ENCODE data around the gene GP5. TPM values are rescaled to one million over a fixed set of nuclear protein-coding genes. Genes with fewer than 3 reads are reported as not detected.
A peak's percentile ranks its signal among the peaks of the same experiment; 100 is the strongest.

GP5 gene
- total and polyA plus RNA-seq, 2 of the 13 experiments (the other 11 are each of a cell fraction or from before 2014, with no cell fraction given): not detected

DNA sequence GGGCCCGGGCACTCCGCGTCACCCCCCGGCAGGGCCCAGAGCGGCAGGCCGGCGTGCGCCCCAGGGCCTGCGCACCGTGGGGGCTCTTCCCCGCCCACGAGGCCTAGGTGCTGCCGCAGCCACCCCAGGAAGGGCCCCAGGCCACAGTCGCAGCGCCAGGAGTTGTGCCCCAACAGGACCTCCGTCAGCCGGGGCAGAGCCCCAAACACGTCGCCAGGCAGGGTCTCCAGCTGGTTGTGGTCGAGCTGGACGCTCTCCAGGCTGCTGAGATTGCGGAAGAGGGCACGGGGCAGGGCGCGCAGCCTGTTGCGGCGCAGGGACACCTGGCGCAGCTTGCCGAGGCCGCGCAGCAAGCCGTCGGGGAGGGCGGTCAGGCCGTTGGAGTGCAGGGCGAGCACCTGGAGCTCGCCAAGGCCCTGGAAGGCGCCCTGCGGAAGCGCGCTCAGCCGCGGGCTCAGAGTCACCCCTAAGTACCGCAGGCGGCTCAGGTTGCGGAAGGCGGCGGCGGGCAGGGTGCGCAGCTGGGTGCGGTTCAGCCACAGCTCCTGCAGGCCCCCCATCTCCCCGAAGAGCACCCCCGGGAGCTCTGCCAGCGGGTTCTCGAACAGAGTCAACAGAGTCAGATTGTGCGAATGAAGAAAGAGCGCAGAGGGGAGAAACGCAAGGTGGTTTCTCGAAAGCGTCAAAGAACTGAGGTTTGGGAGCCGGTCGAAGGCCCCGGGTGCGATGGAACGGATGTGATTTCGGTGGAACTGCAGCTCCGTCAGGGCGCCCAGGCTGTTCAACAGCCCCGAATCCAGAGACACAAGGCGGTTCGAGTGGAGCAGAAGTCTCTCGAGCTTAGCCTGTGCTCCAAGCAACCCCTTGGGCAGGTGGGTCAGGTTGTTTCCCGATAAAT lies 2.0 kb downstream of the GP5 start (continued):
- TF ChIP-seq, protein P1, sequence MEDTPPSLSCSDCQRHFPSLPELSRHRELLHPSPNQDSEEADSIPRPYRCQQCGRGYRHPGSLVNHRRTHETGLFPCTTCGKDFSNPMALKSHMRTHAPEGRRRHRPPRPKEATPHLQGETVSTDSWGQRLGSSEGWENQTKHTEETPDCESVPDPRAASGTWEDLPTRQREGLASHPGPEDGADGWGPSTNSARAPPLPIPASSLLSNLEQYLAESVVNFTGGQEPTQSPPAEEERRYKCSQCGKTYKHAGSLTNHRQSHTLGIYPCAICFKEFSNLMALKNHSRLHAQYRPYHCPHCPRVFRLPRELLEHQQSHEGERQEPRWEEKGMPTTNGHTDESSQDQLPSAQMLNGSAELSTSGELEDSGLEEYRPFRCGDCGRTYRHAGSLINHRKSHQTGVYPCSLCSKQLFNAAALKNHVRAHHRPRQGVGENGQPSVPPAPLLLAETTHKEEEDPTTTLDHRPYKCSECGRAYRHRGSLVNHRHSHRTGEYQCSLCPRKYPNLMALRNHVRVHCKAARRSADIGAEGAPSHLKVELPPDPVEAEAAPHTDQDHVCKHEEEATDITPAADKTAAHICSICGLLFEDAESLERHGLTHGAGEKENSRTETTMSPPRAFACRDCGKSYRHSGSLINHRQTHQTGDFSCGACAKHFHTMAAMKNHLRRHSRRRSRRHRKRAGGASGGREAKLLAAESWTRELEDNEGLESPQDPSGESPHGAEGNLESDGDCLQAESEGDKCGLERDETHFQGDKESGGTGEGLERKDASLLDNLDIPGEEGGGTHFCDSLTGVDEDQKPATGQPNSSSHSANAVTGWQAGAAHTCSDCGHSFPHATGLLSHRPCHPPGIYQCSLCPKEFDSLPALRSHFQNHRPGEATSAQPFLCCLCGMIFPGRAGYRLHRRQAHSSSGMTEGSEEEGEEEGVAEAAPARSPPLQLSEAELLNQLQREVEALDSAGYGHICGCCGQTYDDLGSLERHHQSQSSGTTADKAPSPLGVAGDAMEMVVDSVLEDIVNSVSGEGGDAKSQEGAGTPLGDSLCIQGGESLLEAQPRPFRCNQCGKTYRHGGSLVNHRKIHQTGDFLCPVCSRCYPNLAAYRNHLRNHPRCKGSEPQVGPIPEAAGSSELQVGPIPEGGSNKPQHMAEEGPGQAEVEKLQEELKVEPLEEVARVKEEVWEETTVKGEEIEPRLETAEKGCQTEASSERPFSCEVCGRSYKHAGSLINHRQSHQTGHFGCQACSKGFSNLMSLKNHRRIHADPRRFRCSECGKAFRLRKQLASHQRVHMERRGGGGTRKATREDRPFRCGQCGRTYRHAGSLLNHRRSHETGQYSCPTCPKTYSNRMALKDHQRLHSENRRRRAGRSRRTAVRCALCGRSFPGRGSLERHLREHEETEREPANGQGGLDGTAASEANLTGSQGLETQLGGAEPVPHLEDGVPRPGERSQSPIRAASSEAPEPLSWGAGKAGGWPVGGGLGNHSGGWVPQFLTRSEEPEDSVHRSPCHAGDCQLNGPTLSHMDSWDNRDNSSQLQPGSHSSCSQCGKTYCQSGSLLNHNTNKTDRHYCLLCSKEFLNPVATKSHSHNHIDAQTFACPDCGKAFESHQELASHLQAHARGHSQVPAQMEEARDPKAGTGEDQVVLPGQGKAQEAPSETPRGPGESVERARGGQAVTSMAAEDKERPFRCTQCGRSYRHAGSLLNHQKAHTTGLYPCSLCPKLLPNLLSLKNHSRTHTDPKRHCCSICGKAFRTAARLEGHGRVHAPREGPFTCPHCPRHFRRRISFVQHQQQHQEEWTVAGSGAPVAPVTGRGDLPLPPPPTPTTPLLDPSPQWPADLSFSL (CRISPR knock-in tag; IDR thresholded peaks at IDR 0.05): no peak
- TF ChIP-seq ZBTB33 (CRISPR knock-in tag; IDR thresholded peaks at IDR 0.05) (peak; percentile 77; the same call in 1 of the 2 replicates), MTF2 (CRISPR knock-in tag; IDR thresholded peaks at IDR 0.05; ENCODE audit: borderline replicate concordance) (no peak), MYC (CRISPR knock-in tag; IDR thresholded peaks at IDR 0.05; ENCODE audit: borderline replicate concordance) (0 out of 2 replicates have a peak, but pooled peaks have one; percentile 11), ZNF687 (CRISPR knock-in tag; IDR thresholded peaks at IDR 0.05) (peak; percentile 41; the same call in 1 of the 2 replicates), MYPOP (CRISPR knock-in tag; IDR thresholded peaks at IDR 0.05) (no peak), ZNF660 (CRISPR knock-in tag; IDR thresholded peaks at IDR 0.05; ENCODE audit: borderline replicate concordance, low read depth) (no peak), ZIK1 (CRISPR knock-in tag; IDR thresholded peaks at IDR 0.05; ENCODE audit: borderline replicate concordance, low read depth) (no peak), YEATS4 (CRISPR knock-in tag; IDR thresholded peaks at IDR 0.05; ENCODE audit: borderline replicate concordance) (0 out of 2 replicates have a peak, but pooled peaks have one; percentile 19), ZSCAN20 (CRISPR knock-in tag; IDR thresholded peaks at IDR 0.05; ENCODE audit: borderline replicate concordance) (0 out of 2 replicates have a peak, but pooled peaks have one; percentile 55), ZNF766 (CRISPR knock-in tag; IDR thresholded peaks at IDR 0.05; ENCODE audit: borderline replicate concordance) (no peak), MXD1 (CRISPR knock-in tag; IDR thresholded peaks at IDR 0.05) (0 out of 2 replicates have a peak, but pooled peaks have one; percentile 29)
